LNCaP clone FGC (cell line): Measurements from ENCODE around the gene MYO10.

ENCODE experiments used
- DNase-seq: peaks from one replicate; pipeline ENCODE4 v3.0.0-alpha.2; 2011; ENCODE audit warnings: low read depth
- H3K4me3 ChIP-seq: 2 replicates; pipeline ENCODE4 v1.5.1; 2011; ENCODE audit warnings: mild to moderate bottlenecking, low read depth, low read length, control low read depth
- CTCF ChIP-seq: IDR thresholded peaks from 2 replicates; pipeline ENCODE4 v1.5.1; 2012; ENCODE audit warnings: mild to moderate bottlenecking; ENCODE audit not compliant: control insufficient read depth, insufficient read depth; ENCODE audit errors: extremely low read depth

The MYO10 gene

GRCh38 chr5:16933337-16933736 is 2.8 kb downstream of the MYO10 start:
- TF ChIP-seq CTCF, result no peak
- no peak overlapping the region for H3K4me3 ChIP-seq
- no peak for DNase-seq

DNA sequence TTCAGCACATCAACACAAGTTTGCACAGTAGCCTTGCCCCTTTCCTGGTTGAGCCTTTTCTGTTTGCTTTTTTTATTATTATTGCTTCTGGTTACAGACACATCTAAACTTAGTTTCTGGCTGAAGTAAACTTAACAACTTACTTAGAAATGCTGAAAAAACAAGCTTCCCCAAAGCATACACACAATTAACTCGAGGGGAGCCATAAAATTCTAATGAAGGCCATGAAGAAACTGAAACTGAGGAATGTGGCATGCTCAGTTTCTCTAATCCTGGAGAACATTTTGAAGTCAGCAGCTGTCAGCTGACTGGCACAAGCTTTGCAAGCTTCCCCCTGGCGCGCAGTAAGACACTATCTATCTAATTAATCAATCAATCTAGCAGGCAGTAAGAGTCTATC is 3.7 kb downstream of the MYO10 start:
- DNase-seq, result no peak
- TF ChIP-seq CTCF, result no peak
- H3K4me3 ChIP-seq, result no peak overlapping the region

DNA sequence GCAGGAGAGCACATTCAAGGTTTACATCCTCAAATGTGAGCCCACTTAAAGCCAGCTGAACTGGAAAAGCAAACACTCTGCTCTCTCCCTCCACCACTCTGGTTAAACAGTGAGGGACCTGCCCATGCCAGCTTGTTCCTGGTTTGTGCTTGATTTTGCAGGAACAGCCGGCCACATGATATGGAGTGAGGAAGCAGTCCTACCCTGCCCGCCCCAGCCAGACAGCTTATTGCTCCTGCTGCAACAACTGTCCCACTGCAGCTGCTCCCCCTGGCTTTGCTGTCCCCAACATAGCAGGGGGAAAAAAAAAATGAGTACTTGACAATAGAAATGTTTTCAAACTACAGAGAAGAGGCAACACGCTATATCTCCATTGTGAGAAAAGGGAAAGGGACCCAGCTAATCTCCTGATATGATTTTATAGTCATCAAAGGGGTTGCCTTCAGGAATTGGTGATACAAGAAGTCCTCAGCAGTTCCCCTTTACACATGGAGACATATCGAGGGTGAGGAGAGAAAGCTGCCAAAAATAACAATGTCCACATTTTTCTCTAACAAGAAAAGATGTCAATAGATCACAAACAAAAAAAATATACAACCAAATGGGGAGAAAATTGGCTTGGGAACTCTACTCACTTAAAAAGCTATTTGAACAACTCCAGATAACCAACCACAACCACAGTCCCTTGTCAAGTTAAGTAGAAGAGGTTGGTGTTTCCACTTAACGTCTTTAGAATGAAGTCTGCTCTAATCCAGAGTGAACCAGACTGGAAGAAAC is 4.6 kb downstream of the MYO10 start:
- no peak for TF ChIP-seq CTCF
- DNase-seq, result no peak
- H3K4me3 ChIP-seq, result no peak overlapping the region

- DNase-seq, result no peak
- TF ChIP-seq CTCF, result no peak
Observed at GRCh38 chr5:16930496-16930895, 5.6 kb downstream of the MYO10 start.

DNA sequence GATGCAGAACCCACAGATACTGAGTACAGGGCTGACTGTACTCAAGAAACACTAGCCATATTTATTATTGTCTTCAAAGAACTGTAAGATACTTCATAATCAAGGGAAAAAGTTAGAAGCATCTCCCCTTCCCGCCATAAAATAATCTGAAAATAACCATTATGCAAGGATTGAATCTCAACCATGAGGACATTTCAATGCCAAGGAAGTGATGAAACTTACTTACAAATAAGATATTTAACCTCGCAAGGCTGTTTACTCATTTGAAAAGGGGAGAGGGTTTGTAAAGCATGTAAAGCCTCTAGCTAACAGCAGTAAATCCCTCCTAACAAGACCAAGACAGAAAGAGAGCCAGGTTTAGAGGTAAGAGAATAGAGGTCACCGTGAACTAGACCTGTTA is 6.3 kb downstream of the MYO10 start:
- H3K4me3 ChIP-seq, result no peak overlapping the region
- no peak for DNase-seq
- TF ChIP-seq CTCF, result no peak

More at GRCh38 chr5:16930496-16930895, 5.6 kb downstream of the MYO10 start:
- no peak overlapping the region for H3K4me3 ChIP-seq

DNA sequence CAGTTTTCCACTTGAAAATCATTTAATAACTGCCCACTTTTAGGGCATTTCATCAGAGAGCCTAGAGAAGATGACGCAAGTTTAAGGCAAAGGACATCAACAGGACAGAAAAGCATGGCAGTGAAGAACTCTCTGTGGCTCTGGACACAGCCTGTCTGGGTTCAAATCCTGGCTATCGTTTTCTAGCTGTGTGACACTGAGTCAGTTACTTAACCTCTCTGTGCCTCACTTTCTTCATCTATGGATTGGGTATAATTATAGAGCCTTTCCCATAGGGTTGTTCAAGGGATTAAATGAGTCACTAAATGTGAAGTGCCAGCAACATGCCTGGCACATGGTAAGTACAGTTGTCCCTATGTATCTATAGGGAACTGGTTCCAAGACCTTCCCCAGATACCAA is 6.7 kb downstream of the MYO10 start:
- TF ChIP-seq CTCF, result no peak
- H3K4me3 ChIP-seq, result no peak overlapping the region
- no peak for DNase-seq

DNA sequence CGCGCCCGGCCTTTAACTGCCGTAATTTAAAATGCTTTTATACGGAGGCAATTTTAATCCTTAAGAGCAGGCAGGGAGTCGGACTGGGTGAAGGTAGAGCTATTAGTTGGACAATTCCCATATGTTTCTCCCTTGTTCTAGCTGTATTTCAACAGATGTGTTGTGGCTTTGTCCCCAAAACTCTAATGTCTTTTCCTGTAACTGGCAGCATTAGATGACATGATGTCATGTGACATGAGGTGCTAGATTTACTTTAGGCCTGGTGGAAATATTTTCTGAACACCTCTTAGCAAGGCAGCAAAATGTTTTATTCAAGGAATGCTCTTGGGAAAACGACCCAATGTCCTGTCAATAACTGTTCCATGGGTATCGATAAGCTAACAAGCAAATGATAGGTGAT is 8.5 kb downstream of the MYO10 start:
- no peak for DNase-seq
- TF ChIP-seq CTCF, result no peak

More for the DNA sequence above, 8.5 kb downstream of the MYO10 start:
- no peak overlapping the region for H3K4me3 ChIP-seq
